Suppressor macrophage (primary cell): ENCODE data around the gene PCYT2.

Experiments
- DNase-seq, 4 experiments: peaks; one replicate each; pipeline ENCODE4 v3.0.0-alpha.2; 2020 to 2022

Gene PCYT2

DNA sequence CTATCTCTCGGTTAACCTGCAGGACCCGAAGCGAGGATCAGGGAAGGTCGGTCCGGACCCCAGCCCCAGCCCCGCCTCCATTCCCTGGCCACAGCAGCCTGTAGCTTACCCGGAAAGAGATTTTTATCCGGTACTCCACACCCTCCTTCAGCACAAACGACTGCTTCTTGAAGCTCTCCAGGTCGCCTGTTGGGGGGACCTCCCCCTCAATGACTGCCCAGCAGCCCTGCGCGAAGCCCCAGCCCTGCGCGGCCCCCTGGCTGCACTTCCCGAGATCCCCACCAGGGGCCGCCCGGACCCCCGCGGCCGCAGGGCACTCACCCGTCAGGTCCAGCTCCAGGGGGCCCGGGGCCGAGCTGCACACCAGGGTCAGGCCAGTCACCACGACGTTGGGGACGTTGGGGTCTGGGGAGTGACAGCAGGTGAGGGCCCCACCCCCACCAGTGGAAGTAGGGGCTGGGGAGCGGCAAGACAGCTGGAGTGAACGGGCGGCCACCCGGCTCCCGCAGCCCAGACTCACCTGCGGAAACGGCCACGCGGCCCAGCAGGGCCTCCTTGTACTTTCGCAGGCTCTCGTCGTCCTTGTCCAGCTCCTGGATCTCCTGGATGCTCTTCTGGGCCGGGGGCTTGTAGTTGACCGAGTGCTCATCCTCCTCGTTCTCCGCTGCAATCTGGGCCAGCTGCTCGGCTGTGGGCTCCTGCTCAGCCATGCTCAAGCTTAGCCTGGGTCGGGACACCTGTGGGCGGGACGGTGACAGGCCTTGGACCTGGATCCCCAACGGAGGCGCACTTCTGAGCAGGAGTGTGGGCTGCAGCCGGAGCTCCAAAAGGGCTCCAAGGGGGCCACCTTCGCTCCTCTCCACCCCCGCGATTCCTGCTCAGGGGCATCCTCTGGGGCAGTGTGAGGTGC is 41.7 kb downstream of the PCYT2 start:
- peak in 3 of 4 experiments; percentile 33 to 61 (median 48) for DNase-seq

DNA sequence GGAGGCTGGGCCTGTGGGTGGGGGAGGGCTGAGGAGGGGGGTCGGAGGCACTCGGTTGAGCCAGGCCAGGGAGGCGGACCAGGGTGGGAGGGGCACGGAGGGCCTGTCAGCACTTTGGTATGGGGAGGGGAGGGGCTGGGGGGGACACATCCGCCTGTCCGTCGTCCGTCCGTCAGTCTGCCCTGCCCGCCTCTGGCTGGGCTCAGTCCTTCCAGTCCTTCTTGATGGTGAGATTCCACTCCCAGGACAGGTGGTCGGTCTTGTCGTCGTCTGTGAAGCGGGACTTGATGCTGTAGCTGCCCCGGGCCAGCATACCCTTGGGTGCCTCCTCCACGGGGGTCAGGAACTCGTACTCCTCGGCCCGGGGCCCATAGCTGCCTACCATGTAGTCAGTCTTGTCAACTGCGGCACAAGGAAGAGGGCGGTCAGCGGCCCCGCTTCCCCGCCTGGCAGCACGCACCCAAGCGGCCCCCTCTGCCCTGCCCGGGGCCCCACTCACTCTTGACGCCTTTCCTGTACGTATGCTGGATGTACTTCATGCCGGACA is 42.5 kb downstream of the PCYT2 start:
- no peak for DNase-seq

DNA sequence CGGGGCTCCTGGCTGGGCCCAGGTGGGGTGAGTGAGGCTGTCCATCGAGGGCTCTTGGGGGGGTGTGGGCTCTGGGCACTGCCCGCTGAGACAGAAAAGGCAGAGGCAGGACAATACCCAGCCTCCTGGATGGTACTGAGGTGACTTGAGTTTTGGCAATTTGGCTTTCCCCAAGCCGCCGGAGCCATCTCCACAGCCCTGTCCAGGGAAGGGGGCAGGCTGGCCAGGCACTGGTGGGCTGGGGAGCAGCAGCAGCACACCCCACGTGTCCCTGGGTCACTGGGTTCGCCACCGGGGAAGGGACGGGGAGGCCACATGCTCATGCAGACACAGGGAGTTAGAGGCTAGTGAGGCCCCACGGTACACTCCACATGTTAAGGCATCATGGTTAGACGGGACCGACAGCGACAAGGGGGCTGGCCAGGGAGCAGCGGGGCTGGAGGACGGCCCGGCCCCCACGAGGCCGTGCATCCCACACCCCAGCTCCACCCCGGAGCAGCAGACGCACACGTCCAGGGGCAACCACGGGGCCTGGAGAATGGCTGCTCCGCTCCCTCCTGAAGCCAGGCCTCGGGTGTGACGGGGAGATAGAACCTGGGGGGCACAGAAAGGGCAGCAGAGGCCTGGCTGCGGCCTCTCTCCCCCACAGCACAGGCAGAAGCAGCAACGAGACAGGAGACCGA is 43.1 kb downstream of the PCYT2 start:
- no peak for DNase-seq

DNA sequence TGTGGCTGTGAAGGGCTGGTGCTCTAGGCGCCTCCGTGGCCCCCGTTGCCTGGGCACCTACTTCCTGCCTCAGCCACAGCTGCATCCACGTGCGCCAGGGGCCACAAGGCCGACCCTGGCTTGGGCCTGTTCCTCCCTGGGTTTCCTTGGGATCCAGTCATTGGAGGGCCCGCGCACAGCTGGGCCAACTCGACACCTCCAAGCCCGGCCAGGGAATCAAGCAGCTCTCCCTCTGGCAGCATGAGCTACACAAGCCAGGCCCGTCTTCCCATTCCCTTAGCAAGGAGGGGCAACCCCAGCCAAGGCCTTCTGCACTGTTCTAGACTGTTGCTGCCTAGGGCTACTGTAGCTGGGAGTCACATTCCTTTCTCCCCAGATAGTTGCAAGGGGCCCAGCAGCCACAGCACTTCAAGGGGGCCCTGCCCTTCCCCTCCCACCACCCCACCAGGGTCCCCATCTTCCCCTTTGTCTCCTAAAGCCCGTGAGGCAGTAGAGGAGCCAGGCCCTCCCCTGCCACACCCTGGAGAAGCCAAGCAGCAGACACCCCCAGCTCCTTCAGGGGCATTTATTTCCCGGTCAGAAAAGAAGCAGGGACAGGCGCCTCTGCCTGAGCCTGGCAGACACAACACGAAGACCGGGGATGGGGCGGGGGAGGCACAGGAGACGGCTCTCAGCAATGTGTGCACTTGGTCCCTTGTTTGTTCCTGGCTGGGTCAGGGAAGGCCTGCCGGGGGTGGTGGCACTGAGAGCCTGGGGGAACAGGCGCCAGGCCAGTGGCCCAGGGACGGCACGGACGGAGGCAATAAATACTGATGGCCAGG is 43.8 kb downstream of the PCYT2 start:
- peak; percentile 13 to 49 (median 29) for DNase-seq

DNA sequence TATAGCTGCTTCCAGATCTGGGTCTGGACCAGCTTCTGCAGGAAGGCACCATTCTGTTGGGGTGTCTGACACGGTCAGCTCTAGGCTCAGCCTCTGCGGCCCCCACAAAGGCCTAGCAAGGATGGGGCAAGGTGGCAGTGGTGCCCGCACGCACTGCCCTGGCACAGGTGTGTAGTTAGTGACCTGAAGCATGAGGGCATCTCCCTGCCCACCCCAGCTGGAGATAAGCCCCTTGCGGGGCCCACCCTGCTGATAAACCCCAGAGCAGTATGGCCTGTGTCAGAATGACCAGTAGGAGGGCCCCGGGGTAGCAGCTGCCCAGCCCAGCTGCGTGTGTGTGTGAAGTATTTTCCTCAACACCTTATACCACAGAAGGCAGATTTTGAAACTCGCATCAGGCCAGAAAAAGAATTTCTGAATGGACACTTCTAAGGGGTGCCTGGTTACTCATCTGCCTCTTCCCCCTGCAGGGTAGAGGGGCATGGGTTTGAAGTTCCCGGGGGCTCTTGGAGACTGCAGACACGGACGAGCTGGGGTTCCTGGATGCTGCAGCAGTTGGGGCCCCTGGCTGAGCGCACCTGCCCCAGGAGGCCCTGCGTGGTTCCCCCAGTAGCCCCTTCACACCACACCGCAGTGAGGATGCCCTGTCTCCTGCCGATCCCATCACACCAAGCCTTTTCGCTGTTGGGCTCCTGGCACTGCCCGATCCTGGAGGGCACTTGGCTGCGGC is 44.6 kb downstream of the PCYT2 start:
- DNase-seq: no peak

DNA sequence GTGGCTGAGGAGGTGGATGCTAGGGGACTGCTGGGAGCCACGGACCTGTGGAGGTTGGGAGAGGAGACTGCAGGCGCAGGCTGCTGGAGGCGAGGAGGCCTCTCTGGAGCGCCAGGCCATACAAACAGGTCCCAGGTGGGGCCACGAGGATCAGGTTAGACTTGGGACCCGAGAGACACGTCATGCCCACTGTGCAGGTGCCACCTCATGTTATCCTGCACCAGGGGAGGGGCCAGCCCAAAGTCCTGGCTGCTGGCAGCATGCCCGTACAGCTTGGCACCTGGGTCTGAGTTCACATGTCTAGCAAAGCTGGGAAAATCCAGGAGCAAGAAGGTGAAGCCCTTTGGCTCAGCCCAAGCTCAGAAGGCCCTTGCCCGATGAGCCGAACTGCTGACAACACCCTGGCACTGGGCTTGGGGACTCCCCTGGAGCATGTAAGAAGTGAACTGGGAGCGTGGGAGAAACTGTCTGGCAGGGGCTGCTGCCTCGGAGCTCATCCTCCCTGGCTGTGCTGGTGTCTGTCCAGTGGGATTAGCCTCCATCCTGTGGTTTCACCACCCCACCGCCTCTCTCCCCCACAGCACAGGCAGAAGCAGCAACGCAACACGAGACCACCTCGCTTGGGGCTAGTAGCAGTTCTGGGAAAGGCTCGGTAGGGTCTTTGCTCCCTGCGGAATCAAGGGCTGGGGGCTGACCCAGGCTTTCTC is 45.3 kb downstream of the PCYT2 start:
- peak in 1 of 4 experiments; percentile 29 for DNase-seq

DNA sequence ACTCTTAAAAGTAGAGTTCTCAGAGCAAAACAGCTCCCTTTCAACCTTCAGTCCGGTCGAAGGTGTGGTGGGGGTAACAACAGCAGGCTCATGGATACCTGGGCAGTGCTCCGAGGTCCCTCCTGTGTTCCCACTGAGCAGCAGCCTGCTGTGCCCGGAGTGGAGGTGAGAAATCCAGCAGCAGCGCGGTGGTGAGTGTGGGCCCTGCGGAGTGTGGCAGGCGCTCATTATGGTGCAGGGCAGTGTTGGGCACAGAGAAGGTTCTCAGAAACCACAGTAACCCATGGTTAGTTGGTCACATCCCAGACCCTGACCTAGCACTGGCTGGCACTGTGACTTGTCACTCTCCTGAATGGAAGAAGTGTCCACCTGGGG is 45.9 kb downstream of the PCYT2 start:
- DNase-seq: no peak

DNA sequence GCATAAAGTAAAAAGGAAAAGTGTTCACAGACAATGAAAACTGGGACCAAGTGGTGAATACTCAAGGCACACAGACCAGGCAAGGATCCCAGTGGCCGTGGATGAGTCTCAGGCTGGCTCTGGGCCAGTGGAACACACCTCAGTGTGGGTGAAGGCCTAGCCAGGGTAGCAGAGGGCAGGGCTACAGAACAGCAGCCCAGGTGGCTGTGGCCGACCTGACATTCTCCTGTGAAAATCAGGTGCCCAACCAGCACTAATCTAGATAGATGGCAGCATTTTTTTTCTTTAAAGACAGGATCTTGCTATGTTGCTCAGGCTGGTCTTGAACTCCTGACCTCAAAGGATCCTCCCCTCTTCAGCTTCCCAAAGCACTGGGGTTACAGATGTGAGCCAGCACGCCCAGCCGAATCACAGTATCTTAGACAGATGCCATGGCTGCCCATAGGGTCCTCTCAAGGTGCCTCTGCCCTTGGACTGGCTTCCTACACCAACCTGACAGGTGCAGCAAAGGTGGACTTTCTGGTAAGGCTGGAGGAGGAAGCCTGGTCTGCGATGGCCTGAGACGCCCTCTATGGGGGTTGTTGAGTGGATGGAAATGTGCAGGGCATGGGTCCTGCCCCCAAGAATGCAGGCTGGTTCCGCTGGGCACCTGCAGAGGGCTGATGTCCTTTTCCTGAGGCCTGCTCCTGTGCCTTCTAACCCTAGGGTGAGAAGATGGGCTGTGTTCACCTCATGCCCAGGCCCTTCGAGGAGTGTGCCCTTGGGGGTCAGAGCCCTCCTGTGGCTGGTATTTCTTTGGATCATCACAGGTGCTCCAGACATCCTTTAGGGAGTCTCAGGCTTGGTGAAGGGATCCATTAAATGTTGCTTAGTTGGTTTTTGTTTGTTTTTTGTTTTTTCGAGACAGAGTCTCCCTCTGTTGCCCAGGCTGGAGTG is 47.1 kb downstream of the PCYT2 start:
- no peak for DNase-seq

DNA sequence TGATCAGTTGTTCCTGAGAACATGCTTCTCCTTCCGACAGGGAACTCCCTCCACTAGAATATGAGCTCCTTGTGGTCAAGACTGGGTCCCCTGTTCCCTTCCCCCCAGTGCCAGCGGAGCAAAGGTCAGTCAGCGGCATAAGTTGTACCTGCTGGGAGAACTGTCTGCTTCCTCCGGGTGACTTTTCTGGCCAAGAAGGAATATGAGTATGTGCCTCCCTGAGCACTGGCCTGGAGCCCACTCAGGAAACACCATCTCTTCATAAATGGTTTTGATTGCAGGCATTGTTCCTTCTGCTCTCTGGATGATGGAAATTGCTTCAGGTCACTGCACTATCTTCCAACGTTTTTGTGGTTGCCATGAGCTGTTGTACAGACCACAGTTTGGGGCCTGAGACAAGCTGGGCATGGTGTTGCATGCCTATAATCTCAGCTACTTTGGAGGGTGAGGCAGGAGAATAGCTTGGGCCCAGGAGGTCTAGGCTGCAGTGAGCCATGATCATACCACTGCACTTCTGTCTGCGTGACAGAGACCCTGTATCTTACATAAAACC is 48.0 kb downstream of the PCYT2 start:
- no peak for DNase-seq

DNA sequence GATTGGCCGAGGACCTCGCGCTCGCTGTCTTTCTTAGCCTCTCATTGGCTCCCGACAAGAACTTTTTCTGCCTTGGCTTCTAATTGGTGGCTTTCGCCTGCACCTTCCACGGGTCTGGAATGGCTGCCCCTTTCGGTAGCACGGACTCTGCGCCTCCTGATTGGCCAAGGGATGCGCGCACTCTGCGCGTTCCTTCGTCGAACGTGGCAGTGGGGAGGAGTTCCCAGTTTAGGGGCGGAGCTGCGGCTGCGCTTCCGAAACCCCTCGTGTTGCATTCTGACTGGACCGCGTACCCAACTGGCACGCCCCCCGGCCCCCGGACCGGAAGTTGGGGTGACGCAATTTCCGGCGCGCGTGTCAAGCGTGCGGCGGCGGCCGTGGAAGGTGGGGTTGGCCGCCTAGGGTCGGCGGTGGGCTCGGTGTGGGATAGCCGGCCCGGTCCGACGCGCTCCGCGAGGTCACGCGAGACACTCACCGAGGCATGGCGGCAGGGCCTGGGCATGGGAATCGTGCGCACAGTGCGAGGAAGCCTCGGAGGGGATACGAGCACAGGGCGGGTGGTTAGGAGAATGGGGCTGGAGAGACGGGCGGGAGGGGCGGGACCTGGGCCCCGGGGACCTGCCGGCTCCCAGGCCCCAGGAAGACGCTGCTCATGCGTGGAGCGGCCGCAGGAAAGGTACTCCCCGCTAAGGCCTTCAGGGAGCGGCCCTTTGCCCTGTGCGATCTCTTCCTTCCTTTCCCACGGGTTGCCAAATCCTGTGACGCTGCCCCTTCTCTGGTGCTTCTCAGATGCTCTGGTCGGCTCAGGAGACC is 50.2 kb downstream of the PCYT2 start:
- peak; percentile 100 for DNase-seq

DNA sequence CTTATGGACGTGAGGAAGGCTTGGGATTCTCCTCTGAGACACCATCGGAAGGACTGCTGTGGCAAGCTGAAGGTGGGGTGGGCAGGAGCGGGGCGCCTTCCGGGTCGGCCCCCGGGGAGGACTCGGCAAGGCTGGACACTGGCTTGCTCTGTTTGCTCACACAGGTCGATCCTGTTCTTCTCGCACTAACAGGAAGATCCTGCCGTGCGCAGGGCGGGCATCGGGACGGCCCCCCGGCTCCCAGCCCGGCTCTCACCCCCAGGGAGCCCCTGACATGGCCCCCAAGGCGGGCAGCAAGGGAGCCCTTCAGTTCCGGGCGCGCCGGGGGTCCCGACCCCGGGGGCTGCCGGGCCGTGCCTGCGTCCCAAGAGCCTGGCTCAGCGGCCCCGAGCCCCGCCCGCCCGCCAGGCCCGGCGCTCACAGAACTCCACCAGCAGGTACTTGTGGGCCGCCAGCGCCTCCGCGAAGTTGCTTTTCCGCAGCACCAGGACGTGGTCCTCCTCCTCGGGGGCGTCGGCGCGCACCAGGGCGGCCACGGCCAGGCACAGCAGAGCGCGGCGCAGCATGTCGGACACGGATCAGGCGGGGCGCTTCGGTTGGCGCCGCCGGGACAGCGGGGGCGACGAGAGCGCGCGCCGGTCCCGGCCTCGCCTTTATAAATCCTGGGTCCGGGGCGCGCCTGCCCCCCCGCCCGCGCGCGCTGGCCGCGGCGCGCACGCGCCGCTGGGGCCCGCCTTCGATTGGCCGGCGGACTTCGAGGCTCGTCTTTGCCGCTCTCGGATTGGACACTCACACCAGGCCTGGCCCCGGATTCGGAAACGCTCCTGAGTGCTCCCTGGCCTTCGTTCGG is 51.1 kb downstream of the PCYT2 start, which contains the start of gene P4HB:
P4HB (minus strand) TSS at position 630 of the 850 bp plus-strand sequence; CDS start at position 566, 64 bp downstream.
- peak in 2 of 4 experiments; percentile 31 to 46 for DNase-seq

DNA sequence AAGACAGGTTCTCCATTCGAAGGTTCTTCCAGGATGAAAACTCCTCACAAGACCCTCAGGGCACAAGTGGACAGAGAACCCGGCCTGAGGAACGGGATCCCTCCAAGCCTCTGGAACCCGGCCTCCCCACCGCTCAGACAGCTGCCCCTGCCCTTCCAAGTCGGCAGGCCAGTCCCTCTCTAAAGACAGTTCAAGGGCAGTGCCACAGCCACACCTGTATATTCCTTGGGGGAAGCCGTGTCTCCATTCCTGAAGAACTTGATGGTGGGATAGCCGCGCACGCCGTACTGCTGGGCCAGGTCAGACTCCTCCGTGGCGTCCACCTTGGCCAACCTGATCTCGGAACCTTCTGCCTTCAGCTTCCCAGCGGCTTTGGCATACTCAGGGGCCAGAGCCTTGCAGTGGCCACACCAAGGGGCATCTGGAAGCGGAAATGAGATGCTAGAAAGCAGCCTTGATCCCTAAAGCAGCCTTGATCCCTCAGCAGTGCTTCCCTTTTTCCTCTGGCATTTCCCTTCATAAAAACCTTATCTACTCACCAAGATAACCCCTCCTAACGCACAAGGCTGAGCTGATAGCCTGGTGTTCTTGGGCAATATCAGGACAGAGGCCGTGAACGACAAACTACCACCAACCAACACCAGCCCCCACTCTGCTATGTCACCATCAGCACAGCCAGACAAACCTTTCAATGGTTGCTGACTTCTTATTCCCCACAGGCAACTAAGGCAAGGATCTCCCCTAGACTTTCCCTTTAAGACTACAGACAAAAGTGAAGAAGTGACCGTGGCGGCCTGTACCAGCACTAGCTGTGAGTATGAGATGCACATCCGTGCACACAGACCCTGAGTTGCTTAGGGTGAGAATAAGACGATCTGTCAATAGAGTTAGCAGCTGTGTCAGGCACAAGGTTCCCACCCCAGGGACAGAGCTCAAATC is 52.0 kb downstream of the PCYT2 start:
- DNase-seq: peak in 3 of 4 experiments; percentile 25 to 43 (median 36)

DNA sequence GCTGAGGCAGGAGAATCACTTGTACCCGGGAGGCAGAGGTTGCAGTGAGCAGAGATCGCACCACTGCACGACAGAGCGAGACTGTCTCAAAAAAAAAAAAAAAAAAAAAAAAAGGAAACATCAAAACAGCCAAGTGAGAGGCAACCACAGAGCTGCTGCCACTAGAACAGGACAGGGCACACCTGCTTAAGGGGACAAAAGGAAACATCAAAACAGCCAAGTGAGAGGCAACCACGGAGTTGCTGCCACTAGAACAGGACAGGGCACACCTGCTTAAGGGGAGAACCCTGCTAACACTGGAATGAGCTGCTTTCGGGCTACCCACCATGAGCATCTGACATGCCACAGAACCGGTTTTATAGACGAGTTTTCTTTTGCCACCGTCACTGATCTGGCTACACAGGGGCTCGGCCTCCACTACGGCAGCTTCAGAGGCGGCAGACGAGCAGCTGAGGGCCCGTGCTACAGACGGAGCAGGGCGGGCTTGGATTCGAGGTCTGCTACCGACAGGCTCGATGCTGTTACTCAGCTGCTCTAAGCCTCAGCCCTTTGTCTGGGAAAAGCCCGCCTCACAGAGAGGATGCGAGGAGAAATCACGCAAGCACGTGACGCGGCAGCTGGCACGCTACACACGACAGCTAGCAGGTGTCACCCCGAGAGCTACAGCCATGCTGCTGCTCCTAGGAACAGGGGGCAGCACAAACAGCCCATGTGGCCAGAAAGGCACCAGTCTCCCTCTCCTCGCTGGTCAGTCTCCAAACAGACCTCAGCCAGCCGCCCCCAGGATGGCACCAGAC is 52.8 kb downstream of the PCYT2 start:
- no peak for DNase-seq

DNA sequence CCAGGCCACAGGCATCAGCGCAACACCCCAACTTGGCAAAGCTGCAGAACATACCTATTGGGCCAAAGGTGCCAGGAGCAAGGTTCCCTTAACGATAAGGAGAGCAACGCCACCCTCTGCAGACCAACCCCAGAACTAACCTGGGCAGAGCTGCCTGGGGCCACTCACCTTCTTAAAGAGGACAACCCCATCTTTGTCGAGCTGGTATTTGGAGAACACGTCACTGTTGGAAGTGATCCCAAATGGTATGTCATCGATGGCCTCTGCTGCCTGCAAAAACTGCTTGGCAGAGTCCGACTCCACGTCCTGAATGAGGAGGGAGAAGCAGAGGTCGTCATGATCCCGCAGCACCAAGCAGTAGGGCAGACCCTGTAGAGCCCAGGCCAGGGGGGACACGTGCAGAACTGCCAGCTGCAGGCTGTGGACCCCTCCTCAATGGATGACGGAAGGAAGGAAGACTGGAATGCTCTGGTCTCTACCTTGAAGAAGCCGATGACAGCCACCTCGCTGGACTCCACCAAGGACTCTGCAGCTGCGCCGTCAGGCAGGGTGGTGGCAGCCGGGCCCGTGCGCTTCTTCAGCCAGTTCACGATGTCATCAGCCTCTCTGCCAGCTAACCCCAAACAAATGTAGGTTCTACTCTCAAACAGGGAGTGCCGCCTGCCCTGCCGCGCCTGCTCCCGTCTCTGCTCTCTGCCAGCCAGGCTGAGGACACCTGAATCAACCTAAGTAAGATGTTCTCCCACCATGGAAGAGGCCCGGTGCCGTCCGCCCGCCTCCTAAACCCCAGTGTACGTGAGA is 56.0 kb downstream of the PCYT2 start:
- DNase-seq: no peak

DNA sequence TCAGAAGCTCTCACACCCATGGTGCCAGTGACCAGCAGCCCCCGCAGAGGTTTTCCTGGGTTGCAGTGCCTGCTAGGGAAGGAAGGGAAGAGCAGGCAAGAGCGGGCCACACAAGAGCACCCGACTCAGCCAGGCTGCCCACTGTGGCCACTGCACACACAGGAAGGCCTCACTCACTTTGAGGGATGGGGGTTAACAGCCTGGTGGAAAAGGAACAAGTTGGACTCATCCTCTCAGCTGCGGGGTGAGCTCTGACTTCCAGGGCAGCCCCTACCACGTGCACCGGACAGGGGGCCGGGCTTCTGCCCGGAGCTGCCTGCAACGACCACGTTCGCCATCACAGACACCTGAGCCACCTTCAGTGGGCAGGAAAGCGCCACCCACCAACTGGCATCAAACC is 59.0 kb downstream of the PCYT2 start:
- DNase-seq: no peak
